ENCODE measurements around the gene PIK3C3. TPM values are rescaled to one million over a fixed set of nuclear protein-coding genes. Genes with fewer than 3 reads are reported as not detected.

Gene PIK3C3
- 24.8 and 44.5 TPM in 2 replicates for total RNA-seq (2014; rRNA removed; shearing (Covaris generic))

GRCh38 chr18:41954827-41955613 lies at the start of gene PIK3C3:
Gene PIK3C3 (plus strand): TSS chr18:41955234. CDS start chr18:41955292, 58 bp downstream.
- DNase-seq (ENCODE audit: low spot score): peak; percentile 95

GRCh38 chr18:41905786-41906527 lies 49.1 kb upstream of the PIK3C3 start:
- no peak for DNase-seq (ENCODE audit: low spot score)

GRCh38 chr18:41906528-41907146 lies 48.4 kb upstream of the PIK3C3 start:
- peak; percentile 71 for DNase-seq (ENCODE audit: low spot score)

GRCh38 chr18:41917181-41917580 lies 37.9 kb upstream of the PIK3C3 start:
- no peak for DNase-seq (ENCODE audit: low spot score)

GRCh38 chr18:41921770-41922169 lies 33.3 kb upstream of the PIK3C3 start:
- DNase-seq (ENCODE audit: low spot score): no peak

GRCh38 chr18:41922176-41922575 lies 32.9 kb upstream of the PIK3C3 start:
- no peak for DNase-seq (ENCODE audit: low spot score)

GRCh38 chr18:41922841-41923240 lies 32.2 kb upstream of the PIK3C3 start:
- no peak for DNase-seq (ENCODE audit: low spot score)

- DNase-seq (ENCODE audit: low spot score): no peak
Measured at GRCh38 chr18:41923446-41923845, 31.6 kb upstream of the PIK3C3 start.

GRCh38 chr18:41928581-41928980 lies 26.5 kb upstream of the PIK3C3 start:
- DNase-seq (ENCODE audit: low spot score): no peak

- no peak for DNase-seq (ENCODE audit: low spot score)
Measured at GRCh38 chr18:41932899-41933298, 22.1 kb upstream of the PIK3C3 start.

GRCh38 chr18:41933778-41934177 lies 21.3 kb upstream of the PIK3C3 start:
- no peak for DNase-seq (ENCODE audit: low spot score)

GRCh38 chr18:41936471-41937134 lies 18.4 kb upstream of the PIK3C3 start:
- no peak for DNase-seq (ENCODE audit: low spot score)

- peak; percentile 35 for DNase-seq (ENCODE audit: low spot score)
Measured at GRCh38 chr18:41938445-41938844, 16.6 kb upstream of the PIK3C3 start.

GRCh38 chr18:41939326-41939725 lies 15.7 kb upstream of the PIK3C3 start:
- no peak for DNase-seq (ENCODE audit: low spot score)

GRCh38 chr18:41940506-41941215 lies 14.4 kb upstream of the PIK3C3 start:
- DNase-seq (ENCODE audit: low spot score): peak; percentile 33

GRCh38 chr18:41942254-41942653 lies 12.8 kb upstream of the PIK3C3 start:
- DNase-seq (ENCODE audit: low spot score): no peak

- DNase-seq (ENCODE audit: low spot score): no peak
Measured at GRCh38 chr18:41948544-41949110, 6.4 kb upstream of the PIK3C3 start.

GRCh38 chr18:41949206-41949920 lies 5.7 kb upstream of the PIK3C3 start:
- DNase-seq (ENCODE audit: low spot score): no peak

- no peak for DNase-seq (ENCODE audit: low spot score)
Measured at GRCh38 chr18:41955688-41956087, 654 bp downstream of the PIK3C3 start.

GRCh38 chr18:41959045-41959444 lies 4.0 kb downstream of the PIK3C3 start:
- DNase-seq (ENCODE audit: low spot score): no peak

Measured in H4 (cell line).